HepG2 (cell line): ENCODE results near the gene MUC4. TPM values are rescaled to one million over a fixed set of nuclear protein-coding genes. Genes with fewer than 3 reads are reported as not detected.

Experiments
- ATAC-seq: fragments of 200-7000 bp; cut with Tn5 transposase; 3 replicates; pipeline ENCODE4 v1.9.1; 2020; ENCODE audit warnings: mild to moderate bottlenecking, moderate library complexity
- BruUV-seq: library from RNA; stranded (reverse); fragments of 400-500 nt; replicated peaks from 2 replicates; lab custom pipeline; 2021; lab: Mats Ljungman, UMichigan
- CTCF ChIA-PET: fragments of 300-600 bp; formaldehyde crosslinking; extraction: SDS; loops from one replicate; lab custom pipeline; 2021; ENCODE audit warnings: low total read pairs, inconsistent platforms, low intra/inter-chr PET ratio; lab: Yijun Ruan, JAX
- POLR2A ChIA-PET: fragments of 350-600 bp; sonication (Branson Sonifier 250); formaldehyde crosslinking; loops from one replicate; lab custom pipeline; 2020; ENCODE audit warnings: antibody characterized with exemption, inconsistent platforms; lab: Yijun Ruan, JAX
- DNase-seq: peaks from one replicate; pipeline ENCODE4 v3.0.0-alpha.2; 2015; ENCODE audit warnings: low spot score
- FAIRE-seq: peaks from 3 replicates; lab custom pipeline; 2011; peaks lifted over from hg19 to GRCh38; lab: Jason Lieb, UNC
- H2AFZ ChIP-seq: one replicate; pipeline ENCODE4 v1.6.1; 2011; ENCODE audit warnings: low read length, inconsistent platforms
- H3K27ac ChIP-seq: fragments of 300-600 bp; 3 replicates; pipeline ENCODE4 v1.8.0; 2011; ENCODE audit warnings: mixed run types, mild to moderate bottlenecking, mixed read lengths, low read length, inconsistent platforms; ENCODE audit not compliant: insufficient read depth; ENCODE audit errors: extremely low read length
- H3K27me3 ChIP-seq, 2 experiments: fragments of 200-600 bp in 1 of 2; 2 replicates in 1 of 2; 3 replicates in 1 of 2; pipeline versions ENCODE4 v1.6.0 to v1.8.0; 2011; ENCODE audit warnings: low read length in 2 of 2, mild to moderate bottlenecking in 2 of 2, moderate library complexity in 2 of 2, inconsistent platforms in 1 of 2; ENCODE audit not compliant: insufficient read depth in 2 of 2, control insufficient read depth in 1 of 2
- H3K36me3 ChIP-seq, 2 experiments: fragments of 200-600 bp in 1 of 2; replicated peaks in 1 of 2; 2 replicates in 1 of 2; 3 replicates in 1 of 2; pipeline versions ENCODE4 v1.5.1 to v1.8.0; 2011; ENCODE audit warnings: low read length in 2 of 2, inconsistent platforms in 1 of 2; ENCODE audit not compliant: insufficient read depth in 2 of 2, control insufficient read depth in 1 of 2
- H3K4me1 ChIP-seq: 2 replicates; pipeline ENCODE4 v1.5.1; 2012; ENCODE audit warnings: low read length, inconsistent platforms; ENCODE audit not compliant: insufficient read depth
- H3K4me2 ChIP-seq: 2 replicates; pipeline ENCODE4 v1.6.0; 2011; ENCODE audit warnings: low read depth, low read length, inconsistent platforms
- H3K4me3 ChIP-seq, 3 experiments: fragments of 200-600 bp in 1 of 3; sonication (generic), shearing (Covaris generic) in 1 of 3; replicated peaks in 1 of 3; 2 replicates each; pipeline ENCODE4 v1.5.1; 2011 to 2016; ENCODE audit warnings: low read length in 3 of 3, inconsistent platforms in 2 of 3, low read depth in 2 of 3, mild to moderate bottlenecking in 2 of 3, control low read depth in 1 of 3, mixed read lengths in 1 of 3; ENCODE audit not compliant: insufficient read depth in 1 of 3
- H3K79me2 ChIP-seq: one replicate; pipeline ENCODE4 v1.6.1; 2011; ENCODE audit warnings: low read length, inconsistent platforms; ENCODE audit not compliant: insufficient read depth
- H3K9ac ChIP-seq: 2 replicates; pipeline ENCODE4 v1.6.0; 2011; ENCODE audit warnings: mild to moderate bottlenecking, low read depth, low read length, inconsistent platforms; ENCODE audit not compliant: insufficient read depth
- H3K9me3 ChIP-seq: 2 replicates; pipeline ENCODE4 v1.5.1; 2012; ENCODE audit warnings: mild to moderate bottlenecking, low read length
- H4K20me1 ChIP-seq: 2 replicates; pipeline ENCODE4 v1.6.0; 2011; ENCODE audit warnings: inconsistent platforms, mild to moderate bottlenecking, low read length, moderate library complexity; ENCODE audit not compliant: insufficient read depth
- ZNF572 ChIP-seq: sonication (generic); formaldehyde crosslinking; IDR thresholded peaks from 2 replicates; pipeline ENCODE4 v1.5.1; 2020; ENCODE audit warnings: mild to moderate bottlenecking, missing genetic modification reagents
- ZNF687 ChIP-seq: sonication (generic); formaldehyde crosslinking; IDR thresholded peaks from 2 replicates; pipeline ENCODE4 v1.5.1; 2020; ENCODE audit warnings: mild to moderate bottlenecking, missing genetic modification reagents, moderate library complexity
- WGBS: methylation state at CpG from one replicate; pipeline ENCODE4 v1.1.6; 2017; ENCODE audit warnings: low lambda C conversion rate; 5-methylcytosine and 5-hydroxymethylcytosine counted together
- in situ Hi-C: cut with HindIII; loops from 2 replicates; pipeline ENCODE4 v1.10.0; 2017; ENCODE audit warnings: low pct_unique_long_range_greater_than_20kb; ENCODE audit not compliant: extremely low pct_ligation_motif_present
- intact Hi-C: fragments of 100-400 bp; cut with micrococcal nuclease; formaldehyde crosslinking; loops from one replicate; pipeline ENCODE4 v1.10.0; 2022; ENCODE audit not compliant: unreplicated experiment
- polyA plus RNA-seq, 8 experiments: library from polyadenylated mRNA; depleted of rRNA in 3 of 8; stranded (reverse) in 7 of 8; unstranded in 1 of 8; fragments of >200 nt; fragmentation: Illumina TruSeq in 4 of 8; extraction: Trizol in 4 of 8; gene quantifications; 2 replicates each; pipeline versions ENCODE4 v1.2.1 to v1.2.3, GENCODE V29; 2011 to 2016; ENCODE audit warnings: low read depth in 4 of 8, missing spikeins in 1 of 8, mixed read lengths in 1 of 8; ENCODE audit not compliant: insufficient read depth in 1 of 8
- total RNA-seq, 5 experiments: library from RNA; depleted of rRNA; stranded (reverse); fragments of >200 nt; fragmentation: Illumina TruSeq; extraction: Trizol; gene quantifications; 2 replicates each; pipeline ENCODE4 v1.2.3, GENCODE V29; 2016; ENCODE audit warnings: low read depth in 1 of 5

Gene MUC4
- total and polyA plus RNA-seq, 2 of the 13 experiments (the other 11 are each of a cell fraction or from before 2014, with no cell fraction given), result not detected

- DNase-seq (no peak), FAIRE-seq (no peak), ATAC-seq (peak; percentile 54)
- H3K9me3 ChIP-seq, result no peaks in the 10 kb centered on the region
- in situ Hi-C loops (loop anchor here (5.0 to 10.0 kb wide), 2 partner anchors 36 to 58 kb away; no protein-coding TSS in a partner anchor), intact Hi-C loops (no loop called here)
- peaks cover 2 to 48% of the 10 kb centered on the region in 2 experiments for H3K27me3 ChIP-seq
- H3K4me1 ChIP-seq, result peaks cover 18% of the 10 kb centered on the region
- CTCF ChIA-PET, result no interaction called here
- BruUV-seq, result no TSS peak
- no peak for TF ChIP-seq ZNF572 (CRISPR knock-in tag)
- peak; percentile 16; the same call in 1 of the 2 replicates for TF ChIP-seq ZNF687 (CRISPR knock-in tag)
- no peaks in the 10 kb centered on the region for H4K20me1 ChIP-seq
- H3K36me3 ChIP-seq, result no peaks in the 10 kb centered on the region
- H3K27ac ChIP-seq, result no peak overlapping the region
- peak overlapping the region; percentile 51 for H3K4me2 ChIP-seq
- H3K79me2 ChIP-seq, result no peaks in the 10 kb centered on the region
- POLR2A ChIA-PET, result no interaction called here
- WGBS, result 16% methylated on average over 14 of the region's 15 CpGs
- H3K9ac ChIP-seq, result no peak overlapping the region
- no peak overlapping the region for H2AFZ ChIP-seq
- no peak overlapping the region for H3K4me3 ChIP-seq
Measured at GRCh38 chr3:195856410-195857084, 44.8 kb upstream of the MUC4 start.
